Vagina (tissue), 2 donors: ENCODE results near the gene DUSP2. TPM values are rescaled to one million over a fixed set of nuclear protein-coding genes. Genes with fewer than 3 reads are reported as not detected.

Experiments used
- DNase-seq, 2 donors: peaks; one replicate each; pipeline ENCODE4 v3.0.0-alpha.2; 2017; ENCODE audit errors: extremely low spot score in 2 of 2
- H3K27ac ChIP-seq: fragments of 200-600 bp; sonication (generic); one replicate; pipeline ENCODE4 v1.5.1; 2019
- H3K27me3 ChIP-seq: fragments of 200-600 bp; sonication (generic); one replicate; pipeline ENCODE4 v1.5.1; 2019
- H3K36me3 ChIP-seq, 2 donors: fragments of 200-600 bp; sonication (generic); one replicate each; pipeline ENCODE4 v1.5.1; 2017 to 2019
- H3K4me1 ChIP-seq: fragments of 200-600 bp; sonication (generic); one replicate; pipeline ENCODE4 v1.5.1; 2019
- H3K4me3 ChIP-seq, 2 donors: fragments of 200-600 bp; sonication (generic); 1 replicate in 1 of 2; 2 replicates in 1 of 2; pipeline ENCODE4 v1.5.1; 2016 to 2019
- H3K9me3 ChIP-seq: fragments of 200-600 bp; sonication (generic); one replicate; pipeline ENCODE4 v1.5.1; 2019
- POLR2A ChIP-seq, 2 donors: fragments of 450-650 bp; IDR thresholded peaks; one replicate each; pipeline ENCODE4 v1.6.1; 2017; ENCODE audit warnings: antibody characterized with exemption in 2 of 2, mild to moderate bottlenecking in 2 of 2, moderate library complexity in 2 of 2
- POLR2AphosphoS5 ChIP-seq, 2 donors: sonication (generic); formaldehyde crosslinking; IDR thresholded peaks; one replicate each; pipeline ENCODE4 v1.9.0; 2017; ENCODE audit warnings: antibody characterized with exemption in 2 of 2, mild to moderate bottlenecking in 2 of 2, low read depth in 1 of 2; ENCODE audit not compliant: insufficient read depth in 1 of 2
- intact Hi-C: fragments of 100-400 bp; cut with DNase I; formaldehyde crosslinking; loops from one replicate; pipeline ENCODE4 v1.15.1; 2023
- total RNA-seq: library from RNA; depleted of rRNA; stranded (reverse); fragments of >200 nt; gene quantifications from one replicate; pipeline ENCODE4 v1.2.3, GENCODE V29; 2016
- TF ChIP-seq, protein P1 (sequence below), 3 experiments: fragments of 450-650 bp in 2 of 3; fragments of 200-600 bp in 1 of 3; sonication (generic) in 1 of 3; IDR thresholded peaks; one replicate each; pipeline ENCODE4 v1.5.1; 2017 to 2019; ENCODE audit warnings: antibody characterized with exemption in 3 of 3, mild to moderate bottlenecking in 2 of 3, moderate library complexity in 2 of 3

DUSP2 gene
- total RNA-seq, 1 donor from 2014 or later = 14.0 TPM

DNA sequence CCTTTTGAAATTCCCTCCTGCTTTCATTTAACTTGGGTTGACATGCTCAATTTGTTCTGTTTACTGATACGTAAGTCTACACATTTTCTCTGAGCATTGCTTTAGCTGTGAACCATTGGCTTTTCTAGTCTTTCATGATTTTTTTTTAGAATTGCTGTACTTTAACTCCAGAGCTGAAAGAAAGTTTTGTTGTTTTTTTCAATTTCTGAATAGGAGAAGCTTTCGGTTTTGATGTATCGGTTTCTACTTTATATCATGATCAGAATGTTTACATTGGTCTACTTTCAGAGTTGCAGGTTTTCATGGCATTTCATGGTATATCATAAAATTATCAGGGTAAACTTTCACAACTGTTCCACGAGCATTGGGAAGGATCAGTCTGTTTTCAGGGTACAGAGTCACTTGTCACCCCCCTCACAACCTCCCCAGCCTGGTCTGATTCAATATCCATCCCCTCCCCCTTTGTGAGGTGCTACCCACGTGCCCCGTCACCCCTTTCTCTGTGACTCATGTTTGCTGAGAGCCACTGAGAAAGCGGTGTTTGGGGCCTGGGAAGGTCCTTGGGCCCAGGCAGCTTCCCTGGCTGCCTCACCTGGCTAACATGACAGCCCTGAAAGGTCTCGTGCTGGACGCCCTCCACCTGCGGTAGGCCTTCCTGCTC is 14.0 kb downstream of the DUSP2 start:
- DNase-seq = no peak
- intact Hi-C loops = no loop called here
- TF ChIP-seq, protein P1, sequence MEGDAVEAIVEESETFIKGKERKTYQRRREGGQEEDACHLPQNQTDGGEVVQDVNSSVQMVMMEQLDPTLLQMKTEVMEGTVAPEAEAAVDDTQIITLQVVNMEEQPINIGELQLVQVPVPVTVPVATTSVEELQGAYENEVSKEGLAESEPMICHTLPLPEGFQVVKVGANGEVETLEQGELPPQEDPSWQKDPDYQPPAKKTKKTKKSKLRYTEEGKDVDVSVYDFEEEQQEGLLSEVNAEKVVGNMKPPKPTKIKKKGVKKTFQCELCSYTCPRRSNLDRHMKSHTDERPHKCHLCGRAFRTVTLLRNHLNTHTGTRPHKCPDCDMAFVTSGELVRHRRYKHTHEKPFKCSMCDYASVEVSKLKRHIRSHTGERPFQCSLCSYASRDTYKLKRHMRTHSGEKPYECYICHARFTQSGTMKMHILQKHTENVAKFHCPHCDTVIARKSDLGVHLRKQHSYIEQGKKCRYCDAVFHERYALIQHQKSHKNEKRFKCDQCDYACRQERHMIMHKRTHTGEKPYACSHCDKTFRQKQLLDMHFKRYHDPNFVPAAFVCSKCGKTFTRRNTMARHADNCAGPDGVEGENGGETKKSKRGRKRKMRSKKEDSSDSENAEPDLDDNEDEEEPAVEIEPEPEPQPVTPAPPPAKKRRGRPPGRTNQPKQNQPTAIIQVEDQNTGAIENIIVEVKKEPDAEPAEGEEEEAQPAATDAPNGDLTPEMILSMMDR (IDR thresholded peaks at IDR 0.05) = no peak
- TF ChIP-seq POLR2A (IDR thresholded peaks at IDR 0.05) (no peak), POLR2AphosphoS5 (IDR thresholded peaks at IDR 0.05; ENCODE audit: insufficient read depth in 1 of 2, low read depth in 1 of 2) (no peak)
- Histone ChIP-seq H3K4me1 (no peaks in the 10 kb centered on the region), H3K27me3 (no peaks in the 10 kb centered on the region), H3K4me3 (no peak overlapping the region), H3K27ac (no peak overlapping the region), H3K36me3 (no peaks in the 10 kb centered on the region), H3K9me3 (no peaks in the 10 kb centered on the region)

DNA sequence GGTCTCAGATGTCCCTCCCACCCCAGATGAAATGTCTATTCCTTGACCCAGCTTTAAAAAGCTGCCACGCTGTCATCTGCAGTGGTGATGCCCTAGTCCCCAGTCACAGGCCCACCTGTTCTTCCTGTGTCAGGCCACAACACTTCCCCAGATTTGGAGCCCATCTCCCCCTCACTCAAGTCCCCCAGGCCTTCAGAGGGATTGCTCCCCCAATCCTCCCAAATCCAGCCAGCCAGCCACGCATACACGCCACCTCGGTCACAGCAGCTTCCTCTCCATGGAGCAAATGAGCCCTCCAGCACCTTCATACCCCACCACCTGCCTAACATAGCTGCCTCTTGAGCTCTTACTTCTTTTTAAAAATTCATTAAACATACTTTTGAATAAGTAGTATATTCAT is 14.8 kb downstream of the DUSP2 start:
- Histone ChIP-seq H3K36me3 (no peaks in the 10 kb centered on the region), H3K9me3 (no peaks in the 10 kb centered on the region), H3K27me3 (no peaks in the 10 kb centered on the region), H3K4me3 (no peak overlapping the region), H3K4me1 (no peaks in the 10 kb centered on the region), H3K27ac (no peak overlapping the region)
- no peak for DNase-seq
- TF ChIP-seq POLR2A (IDR thresholded peaks at IDR 0.05) (no peak), POLR2AphosphoS5 (IDR thresholded peaks at IDR 0.05; ENCODE audit: insufficient read depth in 1 of 2, low read depth in 1 of 2) (no peak)
- TF ChIP-seq, protein P1 (IDR thresholded peaks at IDR 0.05) = no peak
- intact Hi-C loops = no loop called here

DNA sequence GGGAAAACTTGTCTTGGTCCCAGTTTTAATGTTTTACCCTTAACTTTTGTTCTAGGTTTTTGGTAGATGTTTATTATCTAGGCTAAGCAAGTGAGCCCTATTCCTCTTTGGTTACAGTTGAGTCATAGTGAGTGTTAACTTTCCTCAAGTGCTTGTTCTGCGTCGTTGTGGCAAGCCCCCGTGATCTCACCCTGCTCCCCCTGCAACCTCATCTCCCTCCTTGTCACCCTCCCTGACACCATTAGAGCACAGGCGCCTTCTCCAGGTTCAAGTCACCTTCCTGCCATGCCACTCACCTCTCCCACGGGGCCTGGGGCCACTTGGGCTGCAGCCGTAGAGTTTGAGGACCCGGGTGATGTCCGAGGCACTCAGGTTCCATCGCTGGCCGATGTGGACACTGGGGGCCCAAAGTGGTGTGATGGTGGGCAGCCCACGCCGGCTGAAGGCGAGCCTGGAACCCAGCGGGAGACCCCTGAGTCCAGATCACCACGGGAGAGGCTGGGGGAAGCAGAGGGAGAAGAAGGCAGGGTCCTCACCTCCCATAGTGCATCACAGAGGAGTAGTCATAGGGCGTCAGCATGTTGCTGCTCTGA is 15.6 kb downstream of the DUSP2 start:
- H3K4me3 ChIP-seq = no peak overlapping the region
- no peak overlapping the region for H3K27ac ChIP-seq
- no peaks in the 10 kb centered on the region for H3K9me3 ChIP-seq
- intact Hi-C loops = no loop called here
- H3K36me3 ChIP-seq = no peaks in the 10 kb centered on the region
- TF ChIP-seq, protein P1 (IDR thresholded peaks at IDR 0.05) = no peak
- no peak for TF ChIP-seq POLR2AphosphoS5 (IDR thresholded peaks at IDR 0.05; ENCODE audit: insufficient read depth in 1 of 2, low read depth in 1 of 2)
- no peak for TF ChIP-seq POLR2A (IDR thresholded peaks at IDR 0.05)
- H3K27me3 ChIP-seq = no peaks in the 10 kb centered on the region
- no peaks in the 10 kb centered on the region for H3K4me1 ChIP-seq
- DNase-seq = no peak

DNA sequence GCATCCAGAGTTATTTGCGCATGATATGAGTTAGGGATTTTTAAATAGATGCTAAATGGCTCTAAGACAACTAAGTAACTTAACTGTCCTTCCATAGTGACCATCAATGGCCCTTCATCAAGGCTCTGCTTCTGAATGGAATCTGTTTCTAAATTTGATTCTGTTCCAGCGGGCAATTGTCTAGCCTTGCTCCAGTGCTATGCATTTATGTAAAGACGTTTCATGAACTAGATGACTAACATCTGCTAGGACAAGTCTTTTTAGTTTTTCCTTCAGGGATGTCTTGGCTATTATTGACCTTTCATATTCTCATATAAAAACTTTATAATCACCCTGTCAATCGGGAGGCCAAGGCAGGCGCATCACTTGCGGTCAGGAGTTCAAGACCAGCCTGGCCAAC is 16.8 kb downstream of the DUSP2 start:
- no peak for TF ChIP-seq POLR2A (IDR thresholded peaks at IDR 0.05)
- no peak for TF ChIP-seq POLR2AphosphoS5 (IDR thresholded peaks at IDR 0.05; ENCODE audit: insufficient read depth in 1 of 2, low read depth in 1 of 2)
- TF ChIP-seq, protein P1 (IDR thresholded peaks at IDR 0.05) = no peak
- H3K9me3 ChIP-seq = no peaks in the 10 kb centered on the region
- no peaks in the 10 kb centered on the region for H3K27me3 ChIP-seq
- no peak overlapping the region for H3K27ac ChIP-seq
- no peaks in the 10 kb centered on the region for H3K36me3 ChIP-seq
- no peak overlapping the region for H3K4me3 ChIP-seq
- H3K4me1 ChIP-seq = no peaks in the 10 kb centered on the region
- no peak for DNase-seq
- intact Hi-C loops = no loop called here
